Left forelimb (tissue), 1 donor: ENCODE measurements around the gene SYT3.
A peak's percentile ranks its signal among the peaks of the same experiment; 100 is the strongest.
"Not testable (repeated sequence)": the region's sequence is repeated elsewhere in the genome, so short reads cannot be mapped to it uniquely, and the experiment has no call there.

ENCODE experiments used
- DNase-seq: peaks from one replicate; pipeline ENCODE4 v3.0.0-alpha.2; 2018; ENCODE audit warnings: low spot score

SYT3 gene

GRCh38 chr19:50636317-50637085, 3.2 kb downstream of the SYT3 start:
- no peak for DNase-seq

- DNase-seq: no peak
Measured at GRCh38 chr19:50633973-50634372, 5.7 kb downstream of the SYT3 start.

- no peak for DNase-seq
Measured at GRCh38 chr19:50633359-50633758, 6.3 kb downstream of the SYT3 start.

- DNase-seq: no peak
Measured at GRCh38 chr19:50632151-50632835, 7.4 kb downstream of the SYT3 start.

GRCh38 chr19:50629801-50630200, 9.9 kb downstream of the SYT3 start:
- DNase-seq: no peak

GRCh38 chr19:50629194-50629593, 10.5 kb downstream of the SYT3 start:
- DNase-seq: no peak

GRCh38 chr19:50628551-50628950, 11.1 kb downstream of the SYT3 start:
- no peak for DNase-seq

GRCh38 chr19:50628146-50628545, 11.5 kb downstream of the SYT3 start:
- no peak for DNase-seq

GRCh38 chr19:50626795-50627194, 12.9 kb downstream of the SYT3 start:
- DNase-seq: no peak

GRCh38 chr19:50626011-50626410, 13.7 kb downstream of the SYT3 start:
- DNase-seq: no peak

GRCh38 chr19:50624949-50625600, 14.6 kb downstream of the SYT3 start:
- DNase-seq: no peak

GRCh38 chr19:50620394-50620906, 19.2 kb downstream of the SYT3 start:
- DNase-seq: not testable (repeated sequence)

GRCh38 chr19:50619184-50619583, 20.5 kb downstream of the SYT3 start:
- DNase-seq: not testable (repeated sequence)

- DNase-seq: not testable (repeated sequence)
Measured at GRCh38 chr19:50618379-50618778, 21.3 kb downstream of the SYT3 start.

GRCh38 chr19:50612504-50613404, 26.9 kb downstream of the SYT3 start:
- DNase-seq: not testable (repeated sequence)

GRCh38 chr19:50607874-50608785, 31.6 kb downstream of the SYT3 start:
- peak; percentile 77 for DNase-seq

- DNase-seq: no peak
Measured at GRCh38 chr19:50607388-50607787, 32.3 kb downstream of the SYT3 start.

GRCh38 chr19:50606059-50606836, 33.4 kb downstream of the SYT3 start:
- DNase-seq: not testable (repeated sequence)

GRCh38 chr19:50604264-50605073, 35.2 kb downstream of the SYT3 start:
- DNase-seq: not testable (repeated sequence)
